PFSK-1 (cell line): Measurements from ENCODE around the gene KIAA0232.
A peak's percentile ranks its signal among the peaks of the same experiment; 100 is the strongest.

Experiments used
- FOXP2 ChIP-seq: optimal IDR thresholded peaks from 2 replicates; pipeline ENCODE3; 2011; ENCODE audit warnings: borderline replicate concordance, control low read depth, inconsistent platforms; ENCODE audit not compliant: insufficient read depth; ENCODE audit errors: extremely low read length, extremely low read depth
- POLR2AphosphoS5 ChIP-seq: IDR thresholded peaks from 2 replicates; pipeline ENCODE4 v1.6.1; 2012; ENCODE audit warnings: low read depth, mild to moderate bottlenecking, control low read depth, low read length, moderate library complexity
- SIN3A ChIP-seq: IDR thresholded peaks from 2 replicates; pipeline ENCODE4 v1.6.1; 2012; ENCODE audit warnings: mild to moderate bottlenecking, low read length, moderate library complexity, borderline replicate concordance; ENCODE audit not compliant: insufficient read depth
- TAF1 ChIP-seq: IDR thresholded peaks from 2 replicates; pipeline ENCODE4 v1.6.1; 2012; ENCODE audit warnings: low read length, control low read depth, borderline replicate concordance; ENCODE audit not compliant: insufficient read depth
- TF ChIP-seq, protein P1 (sequence below), 2 experiments: IDR thresholded peaks; 2 replicates each; pipeline versions ENCODE4 v1.6.1 to v1.8.0; 2011 to 2012; ENCODE audit warnings: low read depth in 2 of 2, low read length in 2 of 2, control low read depth in 1 of 2, inconsistent platforms in 1 of 2, mild to moderate bottlenecking in 1 of 2, moderate library complexity in 1 of 2; ENCODE audit not compliant: insufficient read depth in 1 of 2

The KIAA0232 gene

DNA sequence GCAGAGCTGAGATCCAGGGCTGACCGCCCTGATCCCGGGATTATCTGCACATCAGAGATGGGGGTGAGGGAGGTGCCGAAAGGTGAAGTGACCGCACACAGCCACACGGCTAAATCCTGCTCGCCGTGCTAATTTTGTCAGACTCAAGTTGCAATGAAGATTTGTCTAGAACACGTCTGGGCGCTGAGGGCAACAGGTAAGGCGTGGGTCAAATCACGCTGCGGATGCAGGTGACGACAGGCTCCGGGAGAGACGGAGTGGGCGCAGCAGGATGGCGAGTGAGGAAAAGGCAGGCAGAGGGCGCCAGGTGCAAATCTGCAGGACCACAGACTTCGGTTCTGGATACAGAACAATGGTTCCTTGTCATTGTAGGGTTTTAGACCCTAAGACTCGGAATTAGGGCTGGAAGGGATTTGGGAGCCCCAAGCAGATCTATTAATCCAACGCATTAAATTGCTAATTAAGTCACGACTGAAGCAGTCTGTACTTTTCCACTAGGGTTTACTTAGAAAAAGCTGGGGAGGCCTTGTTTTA, 125.2 kb downstream of the KIAA0232 start:
- no peak for TF ChIP-seq TAF1
- no peak for TF ChIP-seq POLR2AphosphoS5
- TF ChIP-seq, protein P1, sequence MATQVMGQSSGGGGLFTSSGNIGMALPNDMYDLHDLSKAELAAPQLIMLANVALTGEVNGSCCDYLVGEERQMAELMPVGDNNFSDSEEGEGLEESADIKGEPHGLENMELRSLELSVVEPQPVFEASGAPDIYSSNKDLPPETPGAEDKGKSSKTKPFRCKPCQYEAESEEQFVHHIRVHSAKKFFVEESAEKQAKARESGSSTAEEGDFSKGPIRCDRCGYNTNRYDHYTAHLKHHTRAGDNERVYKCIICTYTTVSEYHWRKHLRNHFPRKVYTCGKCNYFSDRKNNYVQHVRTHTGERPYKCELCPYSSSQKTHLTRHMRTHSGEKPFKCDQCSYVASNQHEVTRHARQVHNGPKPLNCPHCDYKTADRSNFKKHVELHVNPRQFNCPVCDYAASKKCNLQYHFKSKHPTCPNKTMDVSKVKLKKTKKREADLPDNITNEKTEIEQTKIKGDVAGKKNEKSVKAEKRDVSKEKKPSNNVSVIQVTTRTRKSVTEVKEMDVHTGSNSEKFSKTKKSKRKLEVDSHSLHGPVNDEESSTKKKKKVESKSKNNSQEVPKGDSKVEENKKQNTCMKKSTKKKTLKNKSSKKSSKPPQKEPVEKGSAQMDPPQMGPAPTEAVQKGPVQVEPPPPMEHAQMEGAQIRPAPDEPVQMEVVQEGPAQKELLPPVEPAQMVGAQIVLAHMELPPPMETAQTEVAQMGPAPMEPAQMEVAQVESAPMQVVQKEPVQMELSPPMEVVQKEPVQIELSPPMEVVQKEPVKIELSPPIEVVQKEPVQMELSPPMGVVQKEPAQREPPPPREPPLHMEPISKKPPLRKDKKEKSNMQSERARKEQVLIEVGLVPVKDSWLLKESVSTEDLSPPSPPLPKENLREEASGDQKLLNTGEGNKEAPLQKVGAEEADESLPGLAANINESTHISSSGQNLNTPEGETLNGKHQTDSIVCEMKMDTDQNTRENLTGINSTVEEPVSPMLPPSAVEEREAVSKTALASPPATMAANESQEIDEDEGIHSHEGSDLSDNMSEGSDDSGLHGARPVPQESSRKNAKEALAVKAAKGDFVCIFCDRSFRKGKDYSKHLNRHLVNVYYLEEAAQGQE (IDR thresholded peaks at IDR 0.05; ENCODE audit: insufficient read depth in 1 of 2, low read depth in 2 of 2, low read length in 2 of 2) = no peak
- TF ChIP-seq SIN3A = no peak
- TF ChIP-seq FOXP2 = no peak

DNA sequence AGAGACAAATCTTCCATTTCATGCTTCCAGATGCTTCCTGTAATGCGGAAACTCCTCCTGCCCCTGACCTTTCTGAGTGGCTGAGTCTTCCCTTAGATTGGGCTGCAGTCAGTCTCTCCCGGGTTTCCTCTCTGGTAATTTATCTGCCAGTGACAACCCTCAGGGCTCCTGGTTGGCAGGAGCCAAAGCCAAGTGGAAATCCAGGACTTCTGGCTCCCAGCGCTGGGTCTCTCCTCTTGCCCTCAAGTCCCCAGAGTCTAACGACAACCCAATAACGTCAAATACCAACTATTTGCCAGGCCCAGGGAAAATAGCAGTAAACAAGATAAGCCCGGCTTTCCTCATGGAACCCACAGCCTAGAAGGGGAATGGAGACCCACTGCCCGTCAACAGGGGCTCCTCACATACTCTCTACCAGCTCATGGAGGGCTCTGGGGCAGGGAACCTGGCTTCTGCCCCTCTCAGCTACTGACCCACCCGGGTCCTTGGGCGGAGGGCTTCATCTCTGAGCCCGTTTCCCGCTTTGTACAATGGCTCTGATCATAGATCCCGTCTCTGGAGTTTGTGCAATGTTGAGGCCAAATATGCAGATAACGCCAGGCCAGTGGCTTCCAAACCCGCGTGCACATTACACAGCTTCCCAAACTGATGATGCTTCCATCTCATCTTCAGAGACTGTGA, 126.0 kb downstream of the KIAA0232 start:
- TF ChIP-seq FOXP2 (no peak), POLR2AphosphoS5 (no peak), SIN3A (no peak), TAF1 (no peak)
- TF ChIP-seq, protein P1 (IDR thresholded peaks at IDR 0.05; ENCODE audit: insufficient read depth in 1 of 2, low read depth in 2 of 2, low read length in 2 of 2) = no peak

DNA sequence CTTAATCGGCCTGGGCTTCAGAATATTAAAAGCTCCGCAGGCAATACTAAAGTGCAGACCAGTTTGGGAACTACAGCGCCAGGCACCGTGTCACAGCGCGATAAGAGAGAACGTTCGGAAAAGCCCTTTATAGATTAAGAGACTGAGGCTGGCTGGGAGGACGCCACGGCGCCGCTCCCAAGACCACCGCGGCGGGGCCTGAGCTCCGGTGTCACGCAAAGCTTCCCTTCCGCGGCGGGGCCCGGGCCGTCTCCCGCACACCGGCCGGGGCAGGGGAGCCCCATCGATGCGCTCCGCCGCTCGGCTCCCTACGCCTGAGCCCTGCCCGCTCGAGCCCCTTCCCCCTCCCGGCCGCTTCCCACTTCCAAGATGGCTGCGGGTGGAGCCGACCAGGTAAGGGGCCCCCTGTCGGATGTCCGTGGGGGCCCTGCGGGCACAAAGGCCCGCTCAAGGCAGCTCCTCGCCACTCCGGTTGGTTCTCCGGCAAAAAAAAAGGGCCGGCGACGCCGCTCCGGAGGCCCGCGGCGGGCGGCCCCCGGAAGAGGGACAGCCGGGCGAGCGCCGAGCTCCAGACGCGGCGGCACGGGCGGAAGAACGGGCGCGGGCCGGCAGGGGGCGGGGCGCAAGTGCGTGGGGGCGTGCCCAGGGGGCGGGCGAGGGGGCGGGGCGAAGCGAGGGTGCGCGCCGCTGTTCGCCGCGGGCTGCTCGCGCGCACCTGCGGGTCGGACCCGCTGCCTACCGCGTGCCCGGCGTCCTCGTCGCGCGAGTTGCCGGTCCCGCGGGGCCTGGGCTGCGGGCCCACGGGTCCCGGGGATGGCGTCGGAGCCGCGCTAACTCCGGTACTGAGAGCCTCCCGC, 126.8 kb downstream of the KIAA0232 start, which contains the start of gene TBC1D14:
TBC1D14 (plus strand) TSS at position 714 of the 857 bp plus-strand sequence. CDS start 13,564 bp downstream, outside the sequence.
- TF ChIP-seq TAF1 (peak; percentile 69; the same call in 1 of the 2 replicates), SIN3A (no peak), POLR2AphosphoS5 (peak; percentile 81), FOXP2 (no peak)
- TF ChIP-seq, protein P1 (IDR thresholded peaks at IDR 0.05; ENCODE audit: insufficient read depth in 1 of 2, low read depth in 2 of 2, low read length in 2 of 2) = 0 out of 4 replicates have a peak, but pooled peaks of 1 of the 2 experiments have one; percentile 44

DNA sequence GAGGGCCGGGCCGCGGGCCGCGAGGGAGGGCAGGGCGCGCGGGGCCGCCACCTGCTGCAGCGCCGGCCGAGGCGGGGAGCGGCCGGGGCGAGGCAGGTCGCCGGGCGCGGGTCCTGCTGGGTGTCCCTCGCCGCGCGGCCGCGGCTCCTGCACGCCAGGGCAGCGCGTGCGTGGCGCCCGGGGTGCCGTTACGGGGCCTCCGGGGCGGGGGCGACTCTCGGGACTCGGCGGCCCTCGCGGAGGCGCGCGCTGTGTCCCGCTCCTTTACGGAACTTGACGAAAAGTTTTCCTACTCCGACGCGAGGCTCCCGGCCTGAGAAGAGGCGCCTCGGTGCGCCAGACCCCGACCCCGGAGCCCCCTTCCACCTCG, 127.4 kb downstream of the KIAA0232 start:
- TF ChIP-seq FOXP2 = no peak
- no peak for TF ChIP-seq TAF1
- TF ChIP-seq, protein P1 (IDR thresholded peaks at IDR 0.05; ENCODE audit: insufficient read depth in 1 of 2, low read depth in 2 of 2, low read length in 2 of 2) = no peak
- no peak for TF ChIP-seq SIN3A
- TF ChIP-seq POLR2AphosphoS5 = no peak
